ENCODE data around the gene MAFB. TPM values are rescaled to one million over a fixed set of nuclear protein-coding genes. Genes with fewer than 3 reads are reported as not detected.
"Not testable (repeated sequence)": the region's sequence is repeated elsewhere in the genome, so short reads cannot be mapped to it uniquely, and the experiment has no call there.

Gene MAFB
- not detected for polyA plus RNA-seq (2012; ENCODE audit: low read depth, missing spikeins)

DNA sequence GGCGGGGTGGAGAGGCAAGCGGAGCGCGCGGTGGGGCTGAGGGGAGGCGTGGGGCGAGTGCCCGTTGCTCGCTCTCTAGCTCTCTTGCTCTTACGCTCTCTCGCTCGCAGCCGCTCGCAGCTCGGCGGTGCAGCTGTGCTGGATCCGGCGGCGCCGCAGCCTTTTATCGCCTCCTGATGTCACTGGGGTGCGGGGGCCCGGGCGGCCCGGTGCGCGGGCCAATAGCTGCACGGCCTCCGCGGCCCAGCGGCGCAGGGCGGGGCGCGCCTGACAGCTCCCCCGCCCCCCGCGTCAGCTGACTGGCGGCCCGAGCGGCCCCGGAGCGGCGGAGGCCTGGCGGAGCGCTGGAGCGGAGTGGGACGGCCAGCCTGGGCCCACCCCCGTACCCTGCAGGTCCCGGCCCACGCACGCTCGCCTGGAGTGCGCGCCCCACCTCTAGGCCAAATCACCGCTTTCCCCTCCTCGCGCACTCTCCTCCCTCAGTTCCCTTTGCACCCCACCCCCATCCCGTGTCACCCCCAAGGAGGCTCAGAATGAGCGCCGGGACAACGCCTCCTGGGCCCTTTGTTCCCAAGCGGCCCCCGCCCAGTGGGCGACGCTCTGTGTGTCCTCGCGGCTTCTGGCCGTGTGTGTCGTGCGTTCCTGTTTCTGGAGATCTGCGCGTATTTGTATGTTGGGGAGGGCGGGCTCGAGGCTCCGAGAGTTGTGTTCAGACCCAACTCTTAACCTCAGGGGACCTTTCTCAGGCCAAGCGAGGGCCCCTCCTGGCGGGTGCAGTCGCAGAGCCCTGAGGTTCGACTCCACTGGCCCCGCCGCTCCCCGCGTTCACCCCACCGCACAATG, at the start of gene MAFB:
Gene MAFB, minus strand, starts transcription at position 137 of the 843 bp plus-strand sequence. CDS start 386 bp downstream, outside the sequence.
- DNase-seq (ENCODE audit: insufficient read length, low spot score), result peak; percentile 58
- no peak for FAIRE-seq
- no peak for TF ChIP-seq POU2F2 (IDR thresholded peaks at IDR 0.05; ENCODE audit: low read depth, low read length)
- no peak for TF ChIP-seq PAX5 (IDR thresholded peaks at IDR 0.05; ENCODE audit: insufficient read depth, low read length, severe bottlenecking)
- no peak for TF ChIP-seq TAF1 (IDR thresholded peaks at IDR 0.05; ENCODE audit: low read depth, low read length)
- TF ChIP-seq POLR2A (IDR thresholded peaks at IDR 0.05; ENCODE audit: low read depth, low read length), result no peak
- no peak for TF ChIP-seq SPI1 (IDR thresholded peaks at IDR 0.05; ENCODE audit: low read depth, low read length)
- no peak for TF ChIP-seq POLR2AphosphoS5 (IDR thresholded peaks at IDR 0.05; ENCODE audit: low read depth, low read length)

DNA sequence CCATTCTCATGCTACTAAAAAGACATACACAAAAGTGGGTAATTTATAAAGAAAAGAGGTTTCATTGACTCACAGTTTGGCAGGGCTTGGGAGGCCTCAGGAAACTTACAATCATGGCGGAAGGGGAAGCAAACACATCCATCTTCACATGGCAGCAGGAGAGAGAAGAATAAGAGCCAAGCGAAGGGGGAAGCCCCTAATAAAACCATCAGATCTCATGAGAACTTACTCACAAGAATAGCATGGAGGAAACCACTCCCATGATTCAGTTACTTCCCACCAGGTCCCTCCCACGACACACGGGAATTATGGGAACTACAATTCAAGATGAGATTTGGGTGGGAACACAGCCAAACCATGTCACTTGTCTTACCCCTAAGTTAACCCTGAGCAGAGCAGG, 47.4 kb upstream of the MAFB start:
- FAIRE-seq; DNase-seq (ENCODE audit: insufficient read length, low spot score): not testable (repeated sequence)

DNA sequence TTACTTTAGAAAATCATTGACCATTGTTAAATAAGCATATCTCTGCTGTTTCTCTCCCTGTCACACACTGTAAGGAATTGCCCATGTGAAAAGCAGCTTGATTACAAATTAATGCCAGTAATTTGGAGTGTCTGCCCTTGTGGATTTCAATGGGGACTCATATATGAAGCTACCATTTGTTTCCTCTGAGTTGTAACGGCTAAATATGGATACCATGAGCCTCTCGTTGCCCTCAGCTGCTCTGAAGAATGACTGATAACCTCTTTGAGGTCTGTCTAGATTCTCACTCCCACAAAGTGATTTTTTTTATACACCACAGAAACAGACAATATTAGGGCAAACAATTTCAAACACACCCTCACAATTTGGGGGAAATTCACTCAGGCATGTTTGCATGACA, 40.0 kb upstream of the MAFB start:
- TF ChIP-seq PAX5 (IDR thresholded peaks at IDR 0.05; ENCODE audit: insufficient read depth, low read length, severe bottlenecking) (no peak), POLR2A (IDR thresholded peaks at IDR 0.05; ENCODE audit: low read depth, low read length) (no peak), POU2F2 (IDR thresholded peaks at IDR 0.05; ENCODE audit: low read depth, low read length) (no peak)
- FAIRE-seq, result no peak
- DNase-seq (ENCODE audit: insufficient read length, low spot score), result no peak

DNA sequence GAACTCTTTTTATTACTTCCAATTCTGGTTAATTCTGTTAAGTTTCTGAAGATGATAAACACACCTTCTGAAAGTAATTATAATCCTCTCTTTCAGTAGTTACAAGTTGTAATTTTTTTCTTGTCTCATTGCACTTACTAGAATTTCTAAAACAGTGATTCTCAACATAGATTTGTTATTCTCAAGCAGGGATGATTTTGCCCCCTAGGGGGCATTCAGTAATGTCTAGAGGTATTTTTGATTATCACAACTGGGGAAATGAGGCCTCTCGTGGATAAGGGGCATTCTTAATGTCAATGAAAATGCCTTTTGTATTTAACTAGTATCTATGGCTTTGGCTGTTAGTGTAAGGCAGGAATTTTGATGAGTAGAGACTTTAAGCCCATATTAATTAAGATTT, 39.4 kb upstream of the MAFB start:
- no peak for FAIRE-seq
- no peak for DNase-seq (ENCODE audit: insufficient read length, low spot score)
- TF ChIP-seq POLR2A (IDR thresholded peaks at IDR 0.05; ENCODE audit: low read depth, low read length) (no peak), POU2F2 (IDR thresholded peaks at IDR 0.05; ENCODE audit: low read depth, low read length) (no peak), PAX5 (IDR thresholded peaks at IDR 0.05; ENCODE audit: insufficient read depth, low read length, severe bottlenecking) (no peak), SPI1 (IDR thresholded peaks at IDR 0.05; ENCODE audit: low read depth, low read length) (no peak), TAF1 (IDR thresholded peaks at IDR 0.05; ENCODE audit: low read depth, low read length) (no peak), POLR2AphosphoS5 (IDR thresholded peaks at IDR 0.05; ENCODE audit: low read depth, low read length) (no peak)

DNA sequence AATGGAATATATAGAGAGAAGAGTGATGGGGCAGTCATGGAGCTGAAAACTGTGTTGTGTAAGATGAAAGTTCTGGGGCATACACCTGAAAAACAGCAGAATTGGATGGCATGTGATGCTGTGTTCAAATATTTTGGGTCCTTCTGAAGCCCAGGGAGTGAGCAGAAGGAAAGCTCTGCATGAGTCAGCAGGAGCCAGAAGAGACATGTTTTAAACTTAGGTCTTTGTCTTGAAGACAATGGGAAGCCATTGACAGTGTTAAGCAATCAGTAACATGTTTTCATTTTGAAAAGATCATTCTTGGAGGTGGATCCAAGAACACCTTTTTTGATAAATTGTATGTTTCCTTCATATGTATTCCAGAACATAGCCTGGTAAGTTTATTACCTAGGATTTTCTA, 38.9 kb upstream of the MAFB start:
- no peak for DNase-seq (ENCODE audit: insufficient read length, low spot score)
- TF ChIP-seq TAF1 (IDR thresholded peaks at IDR 0.05; ENCODE audit: low read depth, low read length), result no peak
- no peak for TF ChIP-seq POLR2AphosphoS5 (IDR thresholded peaks at IDR 0.05; ENCODE audit: low read depth, low read length)
- TF ChIP-seq POLR2A (IDR thresholded peaks at IDR 0.05; ENCODE audit: low read depth, low read length), result no peak
- TF ChIP-seq PAX5 (IDR thresholded peaks at IDR 0.05; ENCODE audit: insufficient read depth, low read length, severe bottlenecking), result no peak
- no peak for TF ChIP-seq SPI1 (IDR thresholded peaks at IDR 0.05; ENCODE audit: low read depth, low read length)
- no peak for TF ChIP-seq POU2F2 (IDR thresholded peaks at IDR 0.05; ENCODE audit: low read depth, low read length)
- FAIRE-seq, result no peak

DNA sequence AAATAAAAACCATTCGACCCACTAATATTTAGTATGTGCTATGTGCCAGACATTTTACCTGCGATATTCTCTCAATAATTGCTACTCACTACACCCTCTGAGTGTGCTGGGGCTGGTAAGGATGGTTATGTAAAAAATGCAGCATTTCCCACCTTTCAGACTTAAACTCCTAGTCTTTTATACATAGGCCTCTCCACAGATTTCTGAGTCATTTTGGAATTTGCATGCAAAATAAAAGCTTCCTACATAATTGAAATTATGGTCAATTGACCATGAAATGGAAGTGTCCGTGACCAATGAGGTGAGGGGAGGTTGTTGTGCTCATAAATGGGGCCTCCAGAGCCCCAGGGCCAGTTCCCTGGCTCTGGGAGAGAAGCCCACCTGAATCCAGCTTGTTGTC, 37.7 kb upstream of the MAFB start:
- no peak for DNase-seq (ENCODE audit: insufficient read length, low spot score)
- no peak for FAIRE-seq
- TF ChIP-seq PAX5 (IDR thresholded peaks at IDR 0.05; ENCODE audit: insufficient read depth, low read length, severe bottlenecking), result no peak
- TF ChIP-seq SPI1 (IDR thresholded peaks at IDR 0.05; ENCODE audit: low read depth, low read length), result no peak
- no peak for TF ChIP-seq TAF1 (IDR thresholded peaks at IDR 0.05; ENCODE audit: low read depth, low read length)
- no peak for TF ChIP-seq POU2F2 (IDR thresholded peaks at IDR 0.05; ENCODE audit: low read depth, low read length)
- no peak for TF ChIP-seq POLR2AphosphoS5 (IDR thresholded peaks at IDR 0.05; ENCODE audit: low read depth, low read length)
- TF ChIP-seq POLR2A (IDR thresholded peaks at IDR 0.05; ENCODE audit: low read depth, low read length), result no peak

DNA sequence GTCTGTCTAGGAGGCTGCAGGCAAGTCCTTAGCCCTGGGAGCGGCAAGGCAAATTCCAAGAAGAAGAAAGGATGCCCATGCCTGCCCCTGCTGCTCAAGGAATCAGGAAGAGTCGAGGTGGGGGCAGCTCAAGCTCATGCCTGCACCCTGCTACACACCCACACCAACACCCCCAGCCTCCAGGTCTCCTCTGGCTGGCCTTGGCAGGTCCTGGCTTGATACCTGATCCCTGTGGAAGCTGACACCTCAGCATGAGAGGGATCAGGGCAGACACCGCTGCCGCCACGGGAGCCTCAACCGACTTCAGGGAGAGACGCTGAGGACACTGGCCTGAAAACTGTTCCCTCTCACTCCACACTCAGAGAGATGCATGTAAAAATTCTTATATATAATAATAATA, 35.5 kb upstream of the MAFB start:
- no peak for FAIRE-seq
- DNase-seq (ENCODE audit: insufficient read length, low spot score), result no peak
- no peak for TF ChIP-seq POLR2AphosphoS5 (IDR thresholded peaks at IDR 0.05; ENCODE audit: low read depth, low read length)
- no peak for TF ChIP-seq PAX5 (IDR thresholded peaks at IDR 0.05; ENCODE audit: insufficient read depth, low read length, severe bottlenecking)
- no peak for TF ChIP-seq SPI1 (IDR thresholded peaks at IDR 0.05; ENCODE audit: low read depth, low read length)
- no peak for TF ChIP-seq POLR2A (IDR thresholded peaks at IDR 0.05; ENCODE audit: low read depth, low read length)
- TF ChIP-seq POU2F2 (IDR thresholded peaks at IDR 0.05; ENCODE audit: low read depth, low read length), result no peak
- TF ChIP-seq TAF1 (IDR thresholded peaks at IDR 0.05; ENCODE audit: low read depth, low read length), result no peak

DNA sequence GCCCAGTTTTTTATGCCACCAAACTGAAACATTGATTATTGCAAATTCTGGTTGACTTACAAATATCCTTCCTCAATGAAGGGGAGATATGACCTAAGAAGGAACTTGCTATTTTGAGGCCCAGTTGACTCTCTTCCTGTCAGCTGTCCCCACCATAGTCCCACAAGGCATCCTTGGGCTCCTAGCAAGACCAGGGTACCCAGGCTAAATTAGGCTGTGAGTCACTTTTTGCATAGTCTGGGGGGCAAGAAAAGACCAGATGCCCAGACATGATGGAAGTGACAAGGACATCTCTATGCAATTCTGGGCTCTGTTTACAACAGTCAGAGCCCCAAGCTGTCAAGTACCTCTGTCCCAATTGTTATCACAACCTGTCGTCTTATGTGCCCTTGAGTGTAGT, 31.8 kb upstream of the MAFB start:
- FAIRE-seq (no peak), DNase-seq (ENCODE audit: insufficient read length, low spot score) (no peak)
- TF ChIP-seq PAX5 (IDR thresholded peaks at IDR 0.05; ENCODE audit: insufficient read depth, low read length, severe bottlenecking) (no peak), POLR2AphosphoS5 (IDR thresholded peaks at IDR 0.05; ENCODE audit: low read depth, low read length) (no peak), POU2F2 (IDR thresholded peaks at IDR 0.05; ENCODE audit: low read depth, low read length) (no peak), SPI1 (IDR thresholded peaks at IDR 0.05; ENCODE audit: low read depth, low read length) (no peak), TAF1 (IDR thresholded peaks at IDR 0.05; ENCODE audit: low read depth, low read length) (no peak), POLR2A (IDR thresholded peaks at IDR 0.05; ENCODE audit: low read depth, low read length) (no peak)

DNA sequence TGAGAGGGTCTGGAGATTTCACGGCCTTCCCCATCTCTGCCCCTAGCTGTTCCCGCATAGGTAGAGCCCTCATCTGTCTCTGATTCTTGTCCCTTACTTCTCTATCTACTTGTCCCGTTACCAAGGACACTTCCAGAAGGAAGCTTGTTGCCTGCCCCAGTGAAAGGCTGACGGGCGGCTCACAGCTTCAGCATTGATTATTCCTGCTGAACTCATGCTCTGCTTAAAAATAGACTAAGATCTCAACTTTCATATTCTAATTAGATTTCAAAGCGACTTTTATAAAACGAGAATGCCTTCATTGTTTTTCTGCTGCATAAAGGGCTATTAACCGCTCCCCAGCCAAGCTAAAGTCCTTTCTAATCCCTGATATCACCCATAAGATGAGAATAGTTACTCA, 31.1 kb upstream of the MAFB start:
- TF ChIP-seq TAF1 (IDR thresholded peaks at IDR 0.05; ENCODE audit: low read depth, low read length) (no peak), POU2F2 (IDR thresholded peaks at IDR 0.05; ENCODE audit: low read depth, low read length) (no peak), SPI1 (IDR thresholded peaks at IDR 0.05; ENCODE audit: low read depth, low read length) (no peak), POLR2A (IDR thresholded peaks at IDR 0.05; ENCODE audit: low read depth, low read length) (no peak), POLR2AphosphoS5 (IDR thresholded peaks at IDR 0.05; ENCODE audit: low read depth, low read length) (no peak), PAX5 (IDR thresholded peaks at IDR 0.05; ENCODE audit: insufficient read depth, low read length, severe bottlenecking) (no peak)
- no peak for DNase-seq (ENCODE audit: insufficient read length, low spot score)

More for the DNA sequence above, 31.1 kb upstream of the MAFB start:
- FAIRE-seq, result no peak

Measured in GM12891 (cell line).